HepG2 (cell line): Measurements from ENCODE around the gene ADPRH. TPM values are rescaled to one million over a fixed set of nuclear protein-coding genes. Genes with fewer than 3 reads are reported as not detected.
"Not testable (repeated sequence)": the region's sequence is repeated elsewhere in the genome, so short reads cannot be mapped to it uniquely, and the experiment has no call there.

Source experiments
- ATAC-seq: fragments of 200-7000 bp; cut with Tn5 transposase; 3 replicates; pipeline ENCODE4 v1.9.1; 2020; ENCODE audit warnings: mild to moderate bottlenecking, moderate library complexity
- BruUV-seq: library from RNA; stranded (reverse); fragments of 400-500 nt; replicated peaks from 2 replicates; lab custom pipeline; 2021; lab: Mats Ljungman, UMichigan
- CTCF ChIA-PET: fragments of 300-600 bp; formaldehyde crosslinking; extraction: SDS; loops from one replicate; lab custom pipeline; 2021; ENCODE audit warnings: low total read pairs, inconsistent platforms, low intra/inter-chr PET ratio; lab: Yijun Ruan, JAX
- POLR2A ChIA-PET: fragments of 350-600 bp; sonication (Branson Sonifier 250); formaldehyde crosslinking; loops from one replicate; lab custom pipeline; 2020; ENCODE audit warnings: antibody characterized with exemption, inconsistent platforms; lab: Yijun Ruan, JAX
- DNase-seq: peaks from one replicate; pipeline ENCODE4 v3.0.0-alpha.2; 2015; ENCODE audit warnings: low spot score
- FAIRE-seq: peaks from 3 replicates; lab custom pipeline; 2011; peaks lifted over from hg19 to GRCh38; lab: Jason Lieb, UNC
- H2AFZ ChIP-seq: one replicate; pipeline ENCODE4 v1.6.1; 2011; ENCODE audit warnings: low read length, inconsistent platforms
- H3K27ac ChIP-seq: fragments of 300-600 bp; 3 replicates; pipeline ENCODE4 v1.8.0; 2011; ENCODE audit warnings: mixed run types, mild to moderate bottlenecking, mixed read lengths, low read length, inconsistent platforms; ENCODE audit not compliant: insufficient read depth; ENCODE audit errors: extremely low read length
- H3K27me3 ChIP-seq, 2 experiments: fragments of 200-600 bp in 1 of 2; 2 replicates in 1 of 2; 3 replicates in 1 of 2; pipeline versions ENCODE4 v1.6.0 to v1.8.0; 2011; ENCODE audit warnings: low read length in 2 of 2, mild to moderate bottlenecking in 2 of 2, moderate library complexity in 2 of 2, inconsistent platforms in 1 of 2; ENCODE audit not compliant: insufficient read depth in 2 of 2, control insufficient read depth in 1 of 2
- H3K36me3 ChIP-seq, 2 experiments: fragments of 200-600 bp in 1 of 2; replicated peaks in 1 of 2; 2 replicates in 1 of 2; 3 replicates in 1 of 2; pipeline versions ENCODE4 v1.5.1 to v1.8.0; 2011; ENCODE audit warnings: low read length in 2 of 2, inconsistent platforms in 1 of 2; ENCODE audit not compliant: insufficient read depth in 2 of 2, control insufficient read depth in 1 of 2
- H3K4me1 ChIP-seq: 2 replicates; pipeline ENCODE4 v1.5.1; 2012; ENCODE audit warnings: low read length, inconsistent platforms; ENCODE audit not compliant: insufficient read depth
- H3K4me2 ChIP-seq: 2 replicates; pipeline ENCODE4 v1.6.0; 2011; ENCODE audit warnings: low read depth, low read length, inconsistent platforms
- H3K4me3 ChIP-seq, 3 experiments: fragments of 200-600 bp in 1 of 3; sonication (generic), shearing (Covaris generic) in 1 of 3; replicated peaks in 1 of 3; 2 replicates each; pipeline ENCODE4 v1.5.1; 2011 to 2016; ENCODE audit warnings: low read length in 3 of 3, inconsistent platforms in 2 of 3, low read depth in 2 of 3, mild to moderate bottlenecking in 2 of 3, control low read depth in 1 of 3, mixed read lengths in 1 of 3; ENCODE audit not compliant: insufficient read depth in 1 of 3
- H3K79me2 ChIP-seq: one replicate; pipeline ENCODE4 v1.6.1; 2011; ENCODE audit warnings: low read length, inconsistent platforms; ENCODE audit not compliant: insufficient read depth
- H3K9ac ChIP-seq: 2 replicates; pipeline ENCODE4 v1.6.0; 2011; ENCODE audit warnings: mild to moderate bottlenecking, low read depth, low read length, inconsistent platforms; ENCODE audit not compliant: insufficient read depth
- H3K9me3 ChIP-seq: 2 replicates; pipeline ENCODE4 v1.5.1; 2012; ENCODE audit warnings: mild to moderate bottlenecking, low read length
- H4K20me1 ChIP-seq: 2 replicates; pipeline ENCODE4 v1.6.0; 2011; ENCODE audit warnings: inconsistent platforms, mild to moderate bottlenecking, low read length, moderate library complexity; ENCODE audit not compliant: insufficient read depth
- BRCA1 ChIP-seq: sonication (generic); formaldehyde crosslinking; IDR thresholded peaks from 2 replicates; pipeline ENCODE4 v1.4.0; 2020; ENCODE audit warnings: missing genetic modification reagents
- CHD4 ChIP-seq: fragments of 200-600 bp; sonication (generic); IDR thresholded peaks from 2 replicates; pipeline ENCODE4 v1.7.0; 2017; ENCODE audit warnings: mild to moderate bottlenecking, low read length, borderline replicate concordance
- DPF2 ChIP-seq: sonication (generic); formaldehyde crosslinking; IDR thresholded peaks from 2 replicates; pipeline ENCODE4 v1.4.0; 2020; ENCODE audit warnings: mild to moderate bottlenecking, low read depth, missing genetic modification reagents, borderline replicate concordance
- HNRNPL ChIP-seq: fragments of 200-400 bp; formaldehyde crosslinking; IDR thresholded peaks from 2 replicates; pipeline ENCODE4 v1.6.1; 2017; ENCODE audit warnings: mild to moderate bottlenecking, low read depth, low read length
- KDM4B ChIP-seq: sonication (generic); formaldehyde crosslinking; IDR thresholded peaks from 2 replicates; pipeline ENCODE4 v1.4.0; 2020; ENCODE audit warnings: missing genetic modification reagents
- KLF6 ChIP-seq: IDR thresholded peaks from 2 replicates; pipeline ENCODE4 v1.8.0; 2016; ENCODE audit warnings: missing biosample characterization, missing genetic modification reagents
- MAZ ChIP-seq, 2 experiments: sonication (generic) in 1 of 2; formaldehyde crosslinking in 1 of 2; IDR thresholded peaks; 2 replicates each; pipeline versions ENCODE4 v1.5.0 to v1.6.1; 2012 to 2020; ENCODE audit warnings: low read depth in 2 of 2, mild to moderate bottlenecking in 2 of 2, borderline replicate concordance in 1 of 2, improper control_type of control experiment in 1 of 2, low read length in 1 of 2, missing genetic modification reagents in 1 of 2, moderate library complexity in 1 of 2
- ZNF136 ChIP-seq: sonication (generic); formaldehyde crosslinking; IDR thresholded peaks from 2 replicates; pipeline ENCODE4 v1.8.1; 2022; ENCODE audit warnings: low read depth, mild to moderate bottlenecking, moderate library complexity, missing genetic modification reagents
- ZNF329 ChIP-seq: sonication (generic); formaldehyde crosslinking; IDR thresholded peaks from 2 replicates; pipeline ENCODE4 v1.9.0; 2021; ENCODE audit warnings: low read depth, mild to moderate bottlenecking, missing genetic modification reagents
- ZNF34 ChIP-seq: sonication (generic); formaldehyde crosslinking; IDR thresholded peaks from 2 replicates; pipeline ENCODE4 v1.4.0; 2020; ENCODE audit warnings: mild to moderate bottlenecking, missing genetic modification reagents, borderline replicate concordance
- ZNF367 ChIP-seq: sonication (generic); formaldehyde crosslinking; IDR thresholded peaks from 2 replicates; pipeline ENCODE4 v1.4.0; 2020; ENCODE audit warnings: missing genetic modification reagents, borderline replicate concordance
- ZNF441 ChIP-seq: sonication (generic); formaldehyde crosslinking; IDR thresholded peaks from 2 replicates; pipeline ENCODE4 v1.7.0; 2021; ENCODE audit warnings: missing genetic modification reagents, borderline replicate concordance
- ZNF724P ChIP-seq: sonication (generic); formaldehyde crosslinking; IDR thresholded peaks from 2 replicates; pipeline ENCODE4 v1.8.0; 2022; ENCODE audit warnings: missing genetic modification reagents, borderline replicate concordance
- ZNF850 ChIP-seq: sonication (generic); formaldehyde crosslinking; conservative IDR thresholded peaks from 2 replicates; pipeline ENCODE4 v1.9.0; 2021; ENCODE audit warnings: mild to moderate bottlenecking, missing genetic modification reagents
- WGBS: methylation state at CpG from one replicate; pipeline ENCODE4 v1.1.6; 2017; ENCODE audit warnings: low lambda C conversion rate; 5-methylcytosine and 5-hydroxymethylcytosine counted together
- in situ Hi-C: cut with HindIII; loops from 2 replicates; pipeline ENCODE4 v1.10.0; 2017; ENCODE audit warnings: low pct_unique_long_range_greater_than_20kb; ENCODE audit not compliant: extremely low pct_ligation_motif_present
- intact Hi-C: fragments of 100-400 bp; cut with micrococcal nuclease; formaldehyde crosslinking; loops from one replicate; pipeline ENCODE4 v1.10.0; 2022; ENCODE audit not compliant: unreplicated experiment
- polyA plus RNA-seq, 8 experiments: library from polyadenylated mRNA; depleted of rRNA in 3 of 8; stranded (reverse) in 7 of 8; unstranded in 1 of 8; fragments of >200 nt; fragmentation: Illumina TruSeq in 4 of 8; extraction: Trizol in 4 of 8; gene quantifications; 2 replicates each; pipeline versions ENCODE4 v1.2.1 to v1.2.3, GENCODE V29; 2011 to 2016; ENCODE audit warnings: low read depth in 4 of 8, missing spikeins in 1 of 8, mixed read lengths in 1 of 8; ENCODE audit not compliant: insufficient read depth in 1 of 8
- total RNA-seq, 5 experiments: library from RNA; depleted of rRNA; stranded (reverse); fragments of >200 nt; fragmentation: Illumina TruSeq; extraction: Trizol; gene quantifications; 2 replicates each; pipeline ENCODE4 v1.2.3, GENCODE V29; 2016; ENCODE audit warnings: low read depth in 1 of 5

ADPRH gene
- total and polyA plus RNA-seq, 2 of the 13 experiments (the other 11 are each of a cell fraction or from before 2014, with no cell fraction given): 0.01 to 0.15 TPM

- TF ChIP-seq ZNF34 (CRISPR knock-in tag): no peak
- TF ChIP-seq ZNF136: no peak
- TF ChIP-seq KDM4B (CRISPR knock-in tag): no peak
- no peak for TF ChIP-seq ZNF724P
- TF ChIP-seq KLF6: no peak
- TF ChIP-seq, all 625 proteins: peak for 0
Observed at GRCh38 chr3:119551598-119551997, 27.7 kb upstream of the ADPRH start (continued).

GRCh38 chr3:119552928-119553327, 26.4 kb upstream of the ADPRH start:
- WGBS: 51% methylated on average over 6 of the region's 6 CpGs
- ATAC-seq, H3K4me3 ChIP-seq, in situ Hi-C loops, POLR2A ChIA-PET, H3K27ac ChIP-seq, H3K4me2 ChIP-seq, FAIRE-seq, intact Hi-C loops, H3K79me2 ChIP-seq, CTCF ChIA-PET, H4K20me1 ChIP-seq, H2AFZ ChIP-seq, H3K36me3 ChIP-seq, H3K9ac ChIP-seq, H3K9me3 ChIP-seq, BruUV-seq, DNase-seq, H3K4me1 ChIP-seq: not testable (repeated sequence)
- H3K27me3 ChIP-seq: peaks cover 0 to 12% of the 10 kb centered on the region in 2 experiments; a peak in 2 of 5 replicates

- H3K27me3 ChIP-seq: peaks cover 0 to 12% of the 10 kb centered on the region in 2 experiments; a peak in 2 of 5 replicates
- H3K9ac ChIP-seq: no peak overlapping the region
- no peaks in the 10 kb centered on the region for H3K4me1 ChIP-seq
- in situ Hi-C loops (no loop called here), intact Hi-C loops (no loop called here)
- H3K79me2 ChIP-seq: no peaks in the 10 kb centered on the region
- H2AFZ ChIP-seq: no peak overlapping the region
- H4K20me1 ChIP-seq: no peaks in the 10 kb centered on the region
- H3K27ac ChIP-seq: no peak overlapping the region
- no peaks in the 10 kb centered on the region for H3K36me3 ChIP-seq
- no peak for FAIRE-seq
- ATAC-seq: no peak; the same call in 2 of the 3 replicates
- TF ChIP-seq CHD4: no peak
- no peak for TF ChIP-seq ZNF367 (CRISPR knock-in tag)
- no peak for TF ChIP-seq BRCA1
- no peak for TF ChIP-seq DPF2
- no peak for TF ChIP-seq HNRNPL
- TF ChIP-seq ZNF329 (CRISPR knock-in tag): no peak
- TF ChIP-seq MAZ (IDR thresholded peaks at IDR 0.05; ENCODE audit: borderline replicate concordance, low read depth, low read length): no peak
- TF ChIP-seq MAZ (CRISPR knock-in tag; IDR thresholded peaks at IDR 0.05; ENCODE audit: low read depth): no peak
- no peak for TF ChIP-seq ZNF850 (CRISPR knock-in tag)
- no peak for TF ChIP-seq ZNF441 (CRISPR knock-in tag)
- WGBS: 13% methylated on average over 5 of the region's 5 CpGs
- H3K4me3 ChIP-seq: no peak overlapping the region
- no peaks in the 10 kb centered on the region for H3K9me3 ChIP-seq
- BruUV-seq: no TSS peak
- POLR2A ChIA-PET: no interaction called here
- CTCF ChIA-PET: no interaction called here
- H3K4me2 ChIP-seq: no peak overlapping the region
- DNase-seq: no peak
Observed at GRCh38 chr3:119553823-119554415, 25.4 kb upstream of the ADPRH start.
